CD4-positive, alpha-beta T cell treated with Interleukin-2 at 100 ng/mL for 4 hours (primary cell): Measurements from ENCODE around the gene HK3.
"Not testable (repeated sequence)": the region's sequence is repeated elsewhere in the genome, so short reads cannot be mapped to it uniquely, and the experiment has no call there.

Source experiments
- DNase-seq: peaks from one replicate; pipeline ENCODE4 v3.0.0-alpha.2; 2020; ENCODE audit warnings: low spot score

HK3 gene

DNA sequence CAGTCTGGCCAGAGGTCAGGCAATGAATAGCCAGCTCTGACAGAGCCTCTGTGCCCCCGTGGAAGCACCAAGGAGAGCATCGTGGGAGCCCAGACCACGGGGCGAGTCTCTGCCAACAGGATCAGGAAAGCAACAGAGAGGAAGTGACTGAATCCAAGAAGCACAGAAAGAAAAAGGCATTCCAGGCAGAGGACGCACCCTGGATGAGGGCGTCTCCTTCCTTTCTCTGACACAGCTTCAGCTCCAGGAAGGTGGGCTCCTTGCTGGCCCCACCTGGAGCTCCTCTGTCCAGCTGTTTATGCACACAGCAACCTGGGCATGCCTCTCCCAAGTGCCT is 16.6 kb downstream of the HK3 start:
- no peak for DNase-seq

DNA sequence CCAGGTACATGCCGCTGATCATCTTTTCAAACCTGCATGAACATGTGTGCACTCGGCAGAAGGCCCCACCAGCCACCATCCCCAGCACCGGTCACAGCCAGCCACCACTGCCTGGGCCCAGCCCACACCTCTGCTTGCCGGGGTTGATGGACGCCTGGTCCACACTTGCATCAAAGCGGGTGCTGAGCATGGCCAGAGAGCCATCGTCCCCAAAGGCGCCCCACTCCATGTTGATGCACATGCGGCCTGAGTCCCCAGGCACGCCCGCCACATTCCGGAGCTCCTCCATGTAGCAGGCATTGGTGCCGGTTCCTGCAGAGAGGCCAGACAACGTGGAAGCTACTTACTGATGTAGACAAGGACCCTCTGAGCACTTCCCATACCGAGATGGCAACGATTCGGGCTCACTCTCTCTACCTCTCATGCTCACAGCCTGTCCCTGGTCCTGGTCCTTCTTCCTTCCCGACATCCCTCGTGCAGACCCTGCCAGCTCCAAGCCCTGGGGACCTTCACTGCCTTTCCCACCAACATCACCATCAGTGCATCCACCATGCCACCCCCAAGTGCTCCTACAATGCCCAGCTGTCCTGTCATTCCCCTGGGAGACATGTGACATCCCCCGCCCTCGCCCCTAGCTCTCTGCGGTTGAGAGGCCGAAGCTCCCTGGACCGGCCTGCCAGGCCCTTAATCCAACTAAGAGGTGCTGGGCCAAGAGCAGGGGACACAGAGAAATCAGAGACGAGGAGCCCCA is 17.2 kb downstream of the HK3 start:
- no peak for DNase-seq

DNA sequence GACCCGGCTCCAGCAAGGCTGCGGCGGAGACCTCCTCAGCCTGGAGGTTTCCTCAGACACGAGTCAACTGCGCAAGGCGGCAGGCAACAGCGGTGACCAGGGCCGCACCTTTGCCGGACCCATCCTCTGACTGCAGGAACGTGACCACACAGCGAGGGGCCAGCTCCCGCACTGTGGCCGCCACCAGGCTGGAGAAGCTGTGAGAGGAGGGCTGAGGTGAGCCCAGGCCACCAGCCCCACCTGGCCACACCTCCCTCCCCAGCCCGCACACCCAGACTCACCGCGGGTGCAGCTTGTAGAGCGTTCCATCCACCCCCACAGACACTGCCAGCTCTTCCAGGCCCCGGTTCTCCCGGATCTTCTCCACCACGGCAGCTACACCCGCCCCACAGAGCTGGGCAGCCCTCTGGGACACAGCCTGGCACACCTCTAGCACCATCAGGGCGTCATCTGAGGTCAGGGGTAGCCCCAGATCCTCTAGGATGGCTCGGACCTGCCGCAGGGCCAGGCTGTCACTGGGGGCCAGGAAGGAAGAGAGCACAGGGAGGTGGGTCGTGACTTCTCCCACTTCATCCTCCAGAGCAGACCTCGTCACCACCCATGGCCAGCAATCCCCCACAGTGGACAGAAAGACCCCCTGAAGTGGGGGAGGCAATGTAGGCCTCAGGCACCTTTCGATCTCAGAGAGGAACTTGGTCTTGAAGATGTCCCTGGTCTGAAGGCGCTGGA is 18.0 kb downstream of the HK3 start:
- no peak for DNase-seq

DNA sequence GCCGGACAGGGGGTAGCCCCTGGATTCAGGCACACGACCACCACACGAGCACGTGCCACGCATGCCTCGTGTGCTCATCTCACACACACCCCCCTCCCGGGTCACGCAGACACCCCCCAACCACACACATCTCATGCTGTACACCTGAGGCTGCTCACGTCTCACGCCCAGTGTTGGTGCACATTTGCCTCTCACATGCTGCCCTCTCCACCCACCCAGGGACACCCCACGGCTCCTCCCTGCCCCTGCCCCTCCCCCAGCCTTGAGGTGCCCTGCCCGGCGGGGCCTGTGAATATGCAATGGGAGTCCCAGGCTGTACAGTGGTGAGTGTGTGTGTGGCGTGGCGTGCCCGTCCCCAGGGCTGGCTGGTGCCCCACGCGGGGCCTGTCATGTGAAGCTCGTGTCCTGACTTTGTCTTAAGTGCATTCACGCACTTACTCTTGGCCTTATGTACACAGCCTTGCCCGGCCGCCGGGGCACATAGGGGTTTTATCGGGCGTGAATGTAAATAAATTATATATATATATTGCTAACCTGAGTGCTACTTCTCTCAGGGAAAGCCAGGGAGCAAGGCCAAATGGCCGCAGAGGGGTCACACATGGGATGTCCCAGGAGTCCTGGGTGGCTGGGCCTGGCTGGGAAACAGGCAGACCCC is 18.7 kb downstream of the HK3 start:
- no peak for DNase-seq

DNA sequence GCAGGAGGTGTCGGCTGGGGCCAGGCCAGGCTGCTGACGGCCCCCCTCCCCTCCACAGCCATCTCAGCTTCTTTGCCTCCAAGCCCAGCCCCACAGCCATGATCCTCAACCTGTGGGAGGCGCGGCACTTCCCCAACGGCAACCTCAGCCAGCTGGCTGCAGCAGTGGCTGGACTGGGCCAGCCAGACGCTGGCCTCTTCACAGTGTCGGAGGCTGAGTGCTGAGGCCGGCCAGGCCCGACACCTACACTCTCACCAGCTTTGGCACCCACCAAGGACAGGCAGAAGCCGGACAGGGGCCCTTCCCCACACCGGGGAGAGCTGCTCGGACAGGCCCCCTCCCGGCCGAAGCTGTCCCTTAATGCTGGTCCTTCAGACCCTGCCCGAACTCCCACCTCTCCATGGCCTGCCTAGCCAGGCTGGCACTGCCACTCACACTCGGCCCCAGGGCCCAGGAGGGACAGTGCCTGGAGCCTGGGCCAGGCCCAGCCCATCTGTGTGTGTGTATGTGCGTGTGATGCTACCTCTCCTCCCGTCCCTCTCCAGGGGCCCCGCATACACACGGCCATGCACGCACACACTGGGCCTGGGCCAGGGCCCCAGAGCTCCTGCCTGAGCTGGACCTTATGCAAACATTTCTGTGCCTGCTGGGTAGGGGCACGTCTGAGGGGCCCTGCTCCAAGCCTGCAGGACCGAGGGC is 19.3 kb downstream of the HK3 start:
- DNase-seq: no peak

DNA sequence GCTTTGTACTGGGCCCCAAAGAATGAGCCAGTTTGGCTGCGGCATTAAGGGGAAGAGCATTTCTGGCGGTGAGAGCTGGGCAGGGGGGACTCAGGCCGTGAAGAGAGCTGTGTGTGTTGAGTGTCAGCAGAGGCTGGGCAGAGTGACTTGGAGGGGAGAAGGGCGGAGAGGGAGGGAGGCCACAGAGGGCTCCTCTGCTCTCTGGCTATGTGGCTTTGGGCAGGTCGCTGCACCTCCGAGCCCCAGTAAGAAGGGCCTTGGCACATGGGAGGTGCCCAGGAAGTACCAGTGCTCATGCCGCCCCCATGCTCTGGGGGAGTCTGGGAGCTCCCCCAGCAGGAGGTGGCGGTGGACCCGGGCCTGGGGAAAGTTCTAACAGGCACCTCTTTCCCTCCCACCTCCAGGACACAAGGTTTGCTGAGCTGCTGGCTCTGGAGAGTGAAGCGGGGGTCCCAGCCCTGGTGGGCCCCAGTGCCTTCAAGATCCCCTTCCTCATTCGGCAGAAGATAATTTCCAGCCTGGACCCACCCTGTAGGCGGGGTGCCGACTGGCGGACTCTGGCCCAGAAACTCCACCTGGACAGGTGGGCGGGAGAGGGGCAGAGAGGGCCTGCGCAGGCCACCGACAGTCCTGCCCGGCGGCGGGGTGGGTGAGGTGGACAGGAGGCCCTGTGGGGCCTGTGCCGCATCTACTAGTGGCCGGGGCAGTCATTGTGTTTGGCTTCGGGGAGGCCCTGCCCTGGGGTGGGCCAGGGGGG is 20.1 kb downstream of the HK3 start:
- no peak for DNase-seq

DNA sequence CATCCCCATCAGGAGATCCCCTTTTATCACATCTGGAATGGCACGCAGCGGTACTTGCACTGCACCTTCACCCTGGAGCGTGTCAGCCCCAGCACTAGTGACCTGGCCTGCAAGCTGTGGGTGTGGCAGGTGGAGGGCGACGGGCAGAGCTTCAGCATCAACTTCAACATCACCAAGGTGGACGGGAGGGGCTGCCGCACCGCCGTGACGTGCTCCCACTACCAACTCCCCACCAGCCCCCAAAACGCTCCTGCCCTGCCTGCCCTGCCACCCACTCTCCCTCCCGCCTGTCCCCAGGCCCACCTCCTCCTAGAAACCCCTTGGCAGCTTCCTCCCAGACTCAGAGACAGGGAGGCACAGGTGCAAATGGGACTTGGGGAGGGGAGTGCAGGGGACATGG is 20.7 kb downstream of the HK3 start:
- DNase-seq: no peak

DNA sequence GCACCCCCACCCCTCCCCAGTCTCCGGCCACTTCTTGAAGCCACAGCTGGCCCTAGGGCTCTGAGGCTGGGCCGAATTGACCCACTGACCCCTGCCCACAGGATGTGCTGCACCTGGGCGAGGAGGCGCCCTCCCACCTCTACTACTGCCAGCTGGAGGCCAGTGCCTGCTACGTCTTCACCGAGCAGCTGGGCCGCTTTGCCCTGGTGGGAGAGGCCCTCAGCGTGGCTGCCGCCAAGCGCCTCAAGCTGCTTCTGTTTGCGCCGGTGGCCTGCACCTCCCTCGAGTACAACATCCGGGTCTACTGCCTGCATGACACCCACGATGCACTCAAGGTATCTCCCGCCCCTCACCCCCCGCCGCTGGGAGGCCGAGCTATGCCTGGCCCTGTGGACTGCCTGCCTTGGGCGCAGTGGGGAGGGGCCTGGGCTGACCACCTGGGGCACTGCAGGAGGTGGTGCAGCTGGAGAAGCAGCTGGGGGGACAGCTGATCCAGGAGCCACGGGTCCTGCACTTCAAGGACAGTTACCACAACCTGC is 21.3 kb downstream of the HK3 start:
- DNase-seq: no peak

DNA sequence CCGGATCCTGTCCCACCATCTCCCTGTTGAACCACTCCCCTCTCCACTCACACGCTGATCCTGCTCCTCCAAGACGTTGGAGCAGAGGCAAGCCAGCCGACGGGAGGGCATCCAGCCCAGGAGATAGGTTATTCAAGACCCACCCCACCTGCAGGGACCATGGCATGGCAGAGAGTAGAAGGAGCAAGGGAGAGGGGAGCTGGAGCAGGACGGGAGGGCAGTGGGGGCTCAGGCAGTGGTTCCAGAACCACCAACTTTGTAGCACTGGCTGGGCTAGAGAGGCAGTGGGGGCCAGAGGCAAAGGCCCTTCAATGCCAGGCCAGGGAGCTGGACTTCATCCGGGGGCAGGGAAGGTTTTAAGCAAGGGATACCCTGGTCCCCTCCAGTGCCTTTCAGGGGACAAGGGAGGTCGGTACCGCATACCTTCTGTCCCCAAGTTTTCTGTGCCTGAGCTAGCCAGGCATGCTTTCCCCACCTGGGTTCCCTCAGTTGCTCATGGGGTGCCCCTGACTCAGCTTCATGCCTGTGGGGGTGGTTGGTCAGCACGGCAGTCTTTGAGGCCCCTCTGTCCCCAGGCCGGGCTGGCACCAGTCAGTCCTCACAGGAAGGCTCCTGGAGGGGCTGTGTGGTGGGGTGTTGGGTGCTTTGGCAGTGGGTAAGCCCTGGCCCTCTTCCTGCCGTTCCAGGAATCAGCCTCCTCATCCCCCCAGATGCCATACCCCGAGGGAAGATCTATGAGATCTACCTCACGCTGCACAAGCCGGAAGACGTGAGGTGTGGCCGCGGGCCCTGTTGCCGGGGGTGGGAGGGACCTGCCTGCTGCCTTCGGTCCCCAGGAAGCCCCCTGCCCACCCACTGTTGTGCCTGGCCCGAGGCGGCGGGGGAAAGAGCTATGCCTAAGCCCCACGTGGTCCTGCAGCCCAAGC is 22.4 kb downstream of the HK3 start:
- no peak for DNase-seq

DNA sequence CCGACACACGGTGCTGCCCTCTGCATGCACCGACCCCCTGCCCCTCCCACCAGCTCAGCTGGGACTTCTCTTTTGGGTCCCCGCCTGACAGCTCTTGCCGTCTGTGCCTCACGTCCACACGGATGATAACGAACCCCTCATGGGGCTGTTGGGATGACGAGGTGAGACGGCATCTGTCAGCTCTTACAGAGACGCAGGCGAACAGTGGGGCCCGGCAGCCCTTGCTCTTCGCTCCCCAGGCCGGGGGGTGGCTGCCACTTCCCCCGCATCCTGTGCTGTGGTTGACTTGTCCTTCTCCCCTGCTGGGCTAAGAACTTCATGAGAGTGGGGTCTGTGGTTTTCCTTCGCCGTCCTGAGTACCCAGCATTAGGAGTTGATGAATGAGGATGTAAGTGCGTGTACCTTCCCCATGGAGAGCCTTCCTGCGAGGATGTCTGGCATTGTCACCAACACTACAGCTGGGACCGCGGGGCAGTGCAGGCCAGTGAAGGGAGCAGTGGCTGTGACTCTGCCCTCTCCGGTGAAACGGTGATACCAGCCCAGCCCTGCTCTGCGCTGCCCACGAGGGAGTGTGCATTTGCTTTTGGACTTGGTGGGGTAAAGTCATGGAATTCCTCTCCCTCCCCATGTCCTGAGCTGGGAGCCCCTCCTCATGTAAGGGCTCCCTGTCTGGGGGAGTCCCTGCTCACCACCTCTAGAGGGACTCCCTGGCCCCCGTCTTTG is 23.2 kb downstream of the HK3 start:
- DNase-seq: no peak

DNA sequence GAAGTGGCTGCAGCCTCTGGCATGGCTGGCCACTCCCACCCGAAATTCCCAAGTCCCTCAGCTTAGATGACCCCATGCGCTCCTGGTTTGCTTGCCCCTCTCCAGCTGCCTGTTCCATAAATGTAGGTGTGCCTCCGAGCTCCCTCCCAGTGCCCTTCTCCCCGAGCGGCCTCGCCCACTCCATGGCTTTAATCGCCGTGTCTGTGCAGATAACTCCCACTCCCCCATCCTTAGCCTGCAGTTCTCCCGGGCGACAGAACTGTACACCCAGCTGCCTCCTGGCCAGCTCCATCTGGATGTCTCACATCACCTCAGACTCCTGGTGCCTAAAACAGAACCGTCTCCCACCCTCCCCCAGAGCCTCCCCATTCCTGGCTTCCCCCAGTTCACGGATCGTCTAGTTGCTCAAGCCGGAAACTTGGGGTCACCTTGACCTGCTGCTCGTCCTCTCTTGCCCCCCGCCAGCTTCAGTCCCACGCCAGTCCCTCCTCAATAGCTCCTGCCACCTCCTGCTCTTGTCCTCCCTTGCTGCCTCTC is 24.1 kb downstream of the HK3 start:
- no peak for DNase-seq

DNA sequence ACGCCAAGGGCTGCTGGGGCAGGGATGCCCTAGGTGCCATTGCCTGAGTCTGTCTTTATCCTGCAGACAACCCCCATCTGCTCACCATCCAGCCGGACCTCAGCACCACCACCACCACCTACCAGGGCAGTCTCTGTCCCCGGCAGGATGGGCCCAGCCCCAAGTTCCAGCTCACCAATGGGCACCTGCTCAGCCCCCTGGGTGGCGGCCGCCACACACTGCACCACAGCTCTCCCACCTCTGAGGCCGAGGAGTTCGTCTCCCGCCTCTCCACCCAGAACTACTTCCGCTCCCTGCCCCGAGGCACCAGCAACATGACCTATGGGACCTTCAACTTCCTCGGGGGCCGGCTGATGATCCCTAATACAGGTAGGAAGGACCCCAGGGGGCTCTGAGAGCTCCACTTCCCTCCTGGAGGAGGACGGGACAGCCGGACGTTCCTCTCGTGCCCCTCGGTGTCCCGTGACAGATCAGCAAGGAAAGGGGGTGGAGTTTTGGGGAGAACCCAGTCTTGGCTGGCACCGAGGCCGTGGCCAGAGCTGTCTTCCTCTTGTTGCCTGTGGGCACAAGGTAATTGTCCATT is 24.9 kb downstream of the HK3 start:
- no peak for DNase-seq

DNA sequence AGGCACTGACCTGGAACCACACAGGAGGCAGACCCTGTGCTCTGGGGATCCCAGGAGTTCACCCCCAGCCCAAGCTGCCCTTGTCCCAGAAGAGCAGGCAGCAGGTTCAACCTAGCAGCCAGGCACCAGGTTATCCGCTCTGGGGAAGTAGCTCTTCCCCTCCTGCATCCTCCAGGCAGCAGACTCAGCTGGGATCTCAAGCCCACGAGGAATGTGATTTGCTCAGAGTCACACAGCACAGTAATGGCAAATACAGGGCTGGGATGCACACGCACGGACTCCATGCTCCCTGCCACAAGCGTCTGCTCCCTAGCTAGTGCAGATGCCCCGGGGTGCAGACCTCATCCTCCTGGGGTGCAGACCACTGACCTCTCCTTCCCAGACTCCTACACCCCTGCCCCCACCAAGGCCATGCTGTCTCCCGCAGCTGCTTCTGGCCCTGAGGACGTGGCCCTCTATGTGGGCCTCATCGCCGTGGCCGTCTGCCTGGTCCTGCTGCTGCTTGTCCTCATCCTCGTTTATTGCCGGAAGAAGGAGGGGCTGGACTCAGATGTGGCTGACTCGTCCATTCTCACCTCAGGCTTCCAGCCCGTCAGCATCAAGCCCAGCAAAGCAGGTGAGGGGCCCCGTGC is 25.5 kb downstream of the HK3 start:
- no peak for DNase-seq

DNA sequence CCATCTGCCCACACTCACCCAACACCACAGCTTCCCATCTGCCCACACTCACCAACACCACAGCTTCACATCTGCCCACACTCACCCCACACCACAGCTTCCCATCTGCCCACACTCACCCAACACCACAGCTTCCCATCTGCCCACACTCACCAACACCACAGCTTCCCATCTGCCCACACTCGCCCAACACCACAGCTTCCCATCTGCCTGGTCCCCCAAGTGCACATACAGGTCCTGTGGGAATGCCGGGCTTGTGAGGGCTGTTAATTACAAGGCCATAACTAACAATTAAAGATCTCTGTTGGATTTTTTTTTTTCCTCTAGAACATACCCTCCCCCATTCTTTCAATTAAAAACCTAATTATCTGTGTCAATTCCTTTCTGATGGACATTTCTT is 26.1 kb downstream of the HK3 start:
- not testable (repeated sequence) for DNase-seq

DNA sequence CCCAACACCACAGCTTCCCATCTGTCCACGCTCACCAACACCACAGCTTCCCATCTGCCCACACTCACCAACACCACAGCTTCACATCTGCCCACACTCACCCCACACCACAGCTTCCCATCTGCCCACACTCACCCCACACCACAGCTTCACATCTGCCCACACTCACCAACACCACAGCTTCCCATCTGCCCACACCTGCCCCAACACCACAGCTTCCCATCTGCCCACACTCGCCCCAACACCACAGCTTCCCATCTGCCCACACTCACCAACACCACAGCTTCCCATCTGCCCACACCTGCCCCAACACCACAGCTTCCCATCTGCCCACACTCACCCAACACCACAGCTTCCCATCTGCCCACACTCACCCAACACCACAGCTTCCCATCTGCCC is 26.6 kb downstream of the HK3 start:
- DNase-seq: not testable (repeated sequence)

DNA sequence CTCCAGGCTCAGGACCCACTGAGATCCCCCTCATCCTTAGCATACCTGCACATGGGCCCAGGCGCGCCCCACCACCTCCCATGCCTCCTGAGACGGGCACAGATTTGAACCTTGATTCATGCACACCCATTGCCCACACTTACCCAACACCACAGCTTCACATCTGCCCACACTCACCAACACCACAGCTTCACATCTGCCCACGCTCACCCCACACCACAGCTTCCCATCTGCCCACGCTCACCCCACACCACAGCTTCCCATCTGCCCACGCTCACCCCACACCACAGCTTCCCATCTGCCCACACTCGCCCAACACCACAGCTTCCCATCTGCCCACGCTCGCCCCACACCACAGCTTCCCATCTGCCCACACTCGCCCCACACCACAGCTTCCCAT is 28.5 kb downstream of the HK3 start:
- not testable (repeated sequence) for DNase-seq

DNA sequence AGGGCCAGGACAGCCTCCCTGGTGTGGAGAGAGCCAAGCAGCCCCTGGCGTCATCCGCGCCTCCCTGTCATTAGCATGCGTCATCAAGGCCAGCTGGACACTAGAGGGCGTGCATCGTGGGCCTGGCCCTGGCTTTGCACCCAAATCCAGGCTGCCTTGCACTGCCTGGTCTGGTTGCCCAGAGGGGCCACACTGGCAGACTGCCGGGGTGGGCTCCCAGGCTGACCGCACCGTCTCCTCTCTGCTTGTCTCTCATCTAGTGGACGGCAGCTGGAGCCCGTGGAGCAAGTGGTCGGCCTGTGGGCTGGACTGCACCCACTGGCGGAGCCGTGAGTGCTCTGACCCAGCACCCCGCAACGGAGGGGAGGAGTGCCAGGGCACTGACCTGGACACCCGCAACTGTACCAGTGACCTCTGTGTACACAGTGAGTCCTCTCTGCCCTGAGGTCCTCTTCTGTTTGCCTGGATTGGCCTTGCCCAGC is 29.0 kb downstream of the HK3 start:
- no peak for DNase-seq

DNA sequence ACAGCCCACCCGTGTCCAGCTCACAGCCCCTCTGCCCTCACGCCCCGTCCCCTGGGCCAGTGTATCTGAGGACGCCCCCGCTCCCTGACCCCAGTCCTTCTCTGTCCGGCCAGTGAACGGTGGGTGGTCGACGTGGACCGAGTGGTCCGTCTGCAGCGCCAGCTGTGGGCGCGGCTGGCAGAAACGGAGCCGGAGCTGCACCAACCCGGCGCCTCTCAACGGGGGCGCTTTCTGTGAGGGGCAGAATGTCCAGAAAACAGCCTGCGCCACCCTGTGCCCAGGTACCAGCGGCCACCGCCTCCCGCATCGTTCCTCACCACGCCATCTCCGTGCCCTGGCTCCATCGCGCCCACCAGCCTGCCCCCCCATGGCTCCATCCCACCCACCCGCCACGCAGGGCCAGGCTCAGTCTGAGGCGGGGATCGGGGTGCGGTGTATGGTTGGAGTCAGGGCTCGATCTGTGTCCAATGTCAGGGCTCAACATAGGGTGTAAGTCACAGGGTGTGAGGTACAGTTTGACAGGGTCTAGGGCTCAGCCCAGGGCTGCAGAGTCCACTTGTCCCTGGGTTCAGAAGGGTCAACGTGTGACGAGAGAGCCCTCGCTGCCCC is 29.5 kb downstream of the HK3 start:
- DNase-seq: no peak
